Measurements from ENCODE around the gene PAPLN.
"Not testable (repeated sequence)": the region's sequence is repeated elsewhere in the genome, so short reads cannot be mapped to it uniquely, and the experiment has no call there.

Gene PAPLN

DNA sequence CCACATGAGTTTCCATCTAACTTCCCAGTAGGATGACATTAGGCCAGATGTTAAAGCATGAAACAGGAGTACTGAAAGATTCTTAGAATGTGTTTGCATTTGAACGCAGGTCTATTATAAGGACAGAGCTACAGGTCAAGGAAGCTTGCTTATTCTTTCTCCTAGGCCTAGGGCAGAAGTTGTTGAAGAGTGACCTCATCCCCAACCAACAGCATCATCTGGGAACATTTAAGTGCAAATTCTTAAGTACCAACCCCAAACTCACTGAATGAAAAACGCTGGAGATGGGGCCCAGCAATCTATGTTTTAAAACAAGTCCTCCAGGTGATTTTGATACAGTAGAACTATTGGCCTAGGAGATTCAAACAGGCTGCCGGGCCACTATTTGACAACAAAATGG lies 52.4 kb downstream of the PAPLN start:
- no peak for DNase-seq (ENCODE audit: low read depth)

DNA sequence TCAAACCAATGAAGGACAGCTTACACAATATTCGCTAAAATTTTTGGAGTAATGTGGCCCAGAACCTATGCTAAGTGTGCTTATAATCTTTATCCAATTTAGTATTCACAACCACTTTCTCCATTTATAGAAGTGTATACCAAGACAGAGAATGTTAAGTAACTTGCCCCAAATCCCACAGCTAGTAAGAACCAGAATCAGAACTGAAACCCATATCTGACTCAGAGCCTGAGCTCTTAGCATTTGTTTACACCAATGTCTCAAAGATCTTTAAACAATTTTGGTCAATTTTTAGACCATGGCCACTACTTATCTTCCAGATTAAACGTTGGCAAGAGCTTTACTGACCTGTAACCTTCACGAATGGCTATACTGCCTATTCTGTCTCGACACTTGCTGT lies 53.0 kb downstream of the PAPLN start:
- DNase-seq (ENCODE audit: low read depth): no peak

DNA sequence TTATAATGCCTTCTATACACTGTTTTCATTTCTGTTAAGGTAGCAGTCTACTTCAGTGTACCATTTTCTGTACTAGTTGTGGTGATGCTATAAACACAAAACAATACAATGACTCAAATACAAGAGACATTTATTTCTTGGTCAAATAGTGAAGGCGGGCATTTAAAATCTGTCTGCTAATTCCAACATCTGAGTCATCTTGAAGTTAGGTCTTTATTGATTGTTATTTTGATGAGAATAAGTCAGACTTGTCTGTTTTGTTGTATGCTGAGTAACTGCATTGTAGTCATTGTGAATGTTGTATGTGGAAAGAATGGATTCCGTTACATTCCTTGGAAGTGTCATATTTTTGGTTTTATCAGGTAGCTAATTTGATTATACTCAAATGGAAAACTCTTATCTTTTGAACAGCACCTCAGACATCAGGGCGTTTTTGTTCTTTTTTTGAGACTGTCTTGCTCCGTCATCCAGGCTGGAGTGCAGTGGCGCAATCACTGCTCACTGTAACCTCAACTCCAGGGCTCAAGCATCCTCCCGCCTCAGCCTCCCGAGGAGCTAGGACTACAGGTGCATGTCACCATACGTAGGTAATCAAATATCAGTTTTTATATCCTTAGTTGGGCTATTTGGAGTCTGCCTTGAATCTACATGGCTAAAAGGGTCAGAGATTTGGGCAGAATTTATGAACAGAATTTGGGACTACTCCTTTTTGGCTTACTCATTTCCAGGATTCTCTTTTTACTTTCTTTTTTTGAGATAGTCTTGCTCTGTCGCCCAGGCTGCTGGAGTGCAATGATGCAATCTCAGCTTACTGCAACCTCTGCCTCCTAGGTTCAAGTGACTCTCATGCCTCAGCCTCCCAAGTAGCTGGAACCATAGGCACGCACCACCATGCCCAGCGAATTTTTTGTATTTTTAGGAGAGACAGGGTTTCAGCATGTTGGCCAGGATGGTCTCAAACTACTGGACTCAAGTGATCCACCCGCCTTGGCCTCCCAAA lies 56.8 kb downstream of the PAPLN start:
- no peak for DNase-seq (ENCODE audit: low read depth)

DNA sequence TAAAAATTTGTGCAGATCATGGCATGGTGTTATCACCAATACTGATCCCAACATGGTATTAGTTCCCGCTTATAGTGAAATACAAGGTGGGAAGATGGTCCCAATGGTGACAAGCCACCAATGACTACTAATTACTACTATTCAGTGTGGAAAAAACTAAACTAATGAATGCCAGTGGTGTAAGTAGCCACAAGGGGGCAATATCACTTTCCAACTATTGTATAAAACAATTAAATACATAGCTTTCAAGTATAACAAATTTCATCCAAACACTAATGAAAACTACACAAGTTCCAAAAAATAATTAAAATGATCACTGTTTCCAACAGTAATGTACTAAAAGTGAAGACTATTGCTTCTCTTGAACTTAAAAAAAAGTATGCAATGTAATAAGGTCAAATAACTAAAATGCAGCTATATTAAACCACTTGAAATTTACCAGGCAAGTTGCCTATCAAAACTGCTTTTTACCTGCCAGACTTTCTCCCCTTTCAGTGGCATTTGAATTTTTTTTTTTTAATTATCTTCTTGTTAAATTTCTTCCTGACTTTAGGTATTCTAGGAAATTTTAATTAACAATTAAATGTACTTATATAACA lies 58.0 kb downstream of the PAPLN start:
- DNase-seq (ENCODE audit: low read depth): no peak

DNA sequence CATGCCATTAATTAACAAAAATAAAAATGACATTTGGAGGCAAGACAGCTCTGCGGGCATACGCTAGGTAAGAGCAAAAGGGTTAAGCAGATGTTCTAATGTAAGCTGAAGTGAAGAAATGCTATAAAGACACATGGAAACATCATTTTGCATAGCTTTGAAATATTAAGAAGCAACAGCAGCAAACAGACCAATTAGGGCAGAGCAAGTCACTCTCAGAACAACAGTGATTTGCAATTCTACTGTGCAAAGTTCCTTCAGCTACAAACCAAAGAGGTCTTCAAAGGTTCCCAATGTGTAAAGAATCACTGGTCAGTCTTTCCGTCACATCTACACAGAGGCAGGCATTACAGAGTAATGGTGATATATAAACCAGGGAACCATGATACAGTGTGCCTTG lies 68.2 kb downstream of the PAPLN start:
- DNase-seq (ENCODE audit: low read depth): no peak

DNA sequence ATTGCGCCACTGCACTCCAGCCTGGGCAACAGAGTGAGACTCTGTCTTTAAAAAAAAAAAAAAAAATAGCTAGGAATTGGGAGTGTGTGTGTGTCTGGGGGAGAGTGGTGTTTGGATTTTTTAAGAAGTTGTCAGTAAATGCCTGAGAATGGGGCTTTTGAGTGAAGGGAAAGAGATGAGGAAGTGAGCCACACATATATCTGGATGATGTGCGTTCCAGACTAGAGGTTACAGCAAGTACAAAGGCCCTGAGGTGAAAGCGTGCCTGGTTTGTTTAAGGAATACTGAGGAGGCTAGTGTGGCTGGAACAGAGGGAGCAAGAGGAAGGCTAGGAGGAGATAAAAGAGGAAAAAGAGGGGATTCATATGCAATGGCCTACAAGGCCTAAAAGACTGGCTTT lies 70.0 kb downstream of the PAPLN start:
- DNase-seq (ENCODE audit: low read depth): no peak

DNA sequence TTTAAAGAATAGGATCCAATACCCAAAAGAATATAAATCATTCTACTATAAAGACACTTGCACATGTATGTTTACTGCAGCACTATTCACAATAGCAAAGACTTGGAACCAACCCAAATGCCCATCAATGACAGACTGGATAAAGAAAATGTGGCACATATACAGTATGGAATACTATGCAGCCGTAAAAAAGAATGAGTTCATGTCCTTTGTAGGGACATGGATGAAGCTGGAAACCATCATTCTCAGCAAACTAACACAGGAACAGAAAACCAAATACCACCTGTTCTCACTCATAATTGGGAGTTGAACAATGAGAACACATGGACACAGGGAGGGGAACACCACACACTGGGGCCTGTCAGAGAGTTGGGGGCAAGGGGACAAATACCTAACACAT lies 71.9 kb downstream of the PAPLN start:
- not testable (repeated sequence) for DNase-seq (ENCODE audit: low read depth)

DNA sequence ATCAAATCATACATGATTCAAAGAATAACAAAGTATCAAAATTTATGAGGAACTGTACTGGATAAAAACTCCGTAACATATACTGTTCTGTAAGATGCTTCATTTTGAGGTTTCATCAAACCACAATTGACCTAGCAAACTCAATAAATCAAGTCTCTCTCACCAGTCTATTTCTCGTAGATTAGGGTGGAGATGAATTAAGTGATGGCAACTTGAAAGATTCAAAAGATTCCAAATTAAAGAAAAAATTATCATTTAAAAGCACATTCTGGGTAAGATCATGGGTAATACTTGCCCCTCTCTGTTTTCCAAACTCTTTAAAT lies 74.4 kb downstream of the PAPLN start:
- DNase-seq (ENCODE audit: low read depth): no peak

DNA sequence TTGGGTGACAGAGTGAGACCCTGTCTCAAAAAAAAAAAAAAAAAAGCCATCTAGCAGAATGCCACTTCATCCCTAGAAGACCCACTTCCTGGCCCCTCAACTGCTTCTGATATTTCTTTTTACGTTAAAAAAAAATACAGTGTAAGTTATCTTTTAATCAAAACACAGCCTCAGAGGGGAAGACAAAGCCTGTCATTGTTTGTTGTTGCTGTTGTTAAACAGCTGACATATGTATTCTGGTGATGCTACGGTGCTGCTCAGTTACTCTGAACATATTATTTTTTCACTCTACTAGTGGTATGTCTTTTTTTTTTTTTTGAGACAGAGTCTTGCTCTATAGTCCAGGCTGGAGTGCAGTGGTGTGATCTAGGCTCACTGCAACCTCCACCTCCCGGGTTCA lies 75.4 kb downstream of the PAPLN start:
- no peak for DNase-seq (ENCODE audit: low read depth)

DNA sequence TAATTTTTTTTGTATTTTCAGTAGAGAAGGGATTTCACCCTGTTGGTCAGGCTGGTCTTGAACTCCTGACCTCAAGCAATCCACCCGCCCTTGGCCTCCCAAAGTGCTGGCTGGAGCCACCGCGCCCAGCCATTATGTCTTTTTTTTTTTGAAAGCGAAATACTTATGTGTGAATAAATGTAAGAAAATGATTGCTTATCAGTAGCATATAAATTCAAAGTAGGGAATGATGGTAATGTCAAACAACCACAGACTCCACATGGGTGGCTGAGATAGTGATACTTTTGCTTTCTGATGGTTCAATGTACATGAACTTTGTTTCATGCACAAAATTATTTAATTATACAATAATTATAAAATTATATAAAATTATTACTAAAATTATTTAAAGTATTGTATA lies 75.8 kb downstream of the PAPLN start:
- no peak for DNase-seq (ENCODE audit: low read depth)

DNA sequence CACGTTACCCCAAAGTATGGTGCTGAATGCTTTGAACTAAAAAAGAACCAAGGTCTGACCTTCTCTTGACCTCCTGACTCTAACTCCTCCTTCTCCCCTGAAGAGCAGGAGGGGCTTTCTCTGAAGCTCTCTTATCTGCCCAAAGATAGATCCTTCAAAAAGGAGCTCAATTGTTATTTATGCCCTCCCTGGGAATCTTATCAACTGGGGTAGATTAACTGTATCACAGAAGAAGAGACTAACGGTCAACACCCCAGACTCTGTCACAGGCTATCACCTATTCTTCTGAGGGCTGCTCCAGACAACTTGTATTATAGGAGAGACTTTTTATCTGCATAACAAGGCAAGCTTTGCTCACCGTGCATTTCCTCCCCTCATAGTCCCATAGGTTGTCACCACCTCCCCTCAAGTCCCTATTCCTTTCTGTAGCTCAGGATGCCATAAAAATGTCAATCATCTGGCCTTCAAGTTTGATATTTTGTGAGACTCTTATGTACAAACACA lies 86.6 kb downstream of the PAPLN start:
- no peak for DNase-seq (ENCODE audit: low read depth)

Measured in activated gamma-delta T cell treated with anti-CD3 and anti-CD28 coated beads, Interleukin-2, amount 50 U/mL, for 16 hours (primary cell).